SU-DHL-6 (cell line): ENCODE data around the gene KMT2D.

Source experiments
- CTCF ChIP-seq: fragments of 200-600 bp; sonication (generic); IDR thresholded peaks from one replicate; pipeline ENCODE4 v1.5.1; 2017; ENCODE audit warnings: antibody characterized with exemption, mild to moderate bottlenecking, low read length, moderate library complexity; ENCODE audit not compliant: insufficient read depth, poor library complexity, severe bottlenecking
- EZH2phosphoT487 ChIP-seq: fragments of 200-600 bp; sonication (generic), shearing (Covaris generic); conservative IDR thresholded peaks from 2 replicates; pipeline ENCODE4 v1.6.1; 2018; ENCODE audit warnings: mild to moderate bottlenecking, antibody characterized with exemption, low read length, moderate library complexity, mixed read lengths

GRCh38 chr12:49019443-49020324 is 40.9 kb downstream of the KMT2D start:
- TF ChIP-seq CTCF (peak; percentile 34), EZH2phosphoT487 (no peak)
